IPS-15b (cell line): Measurements from ENCODE around the gene SLC39A8.

Source experiments
- H3K27me3 ChIP-seq: one replicate; pipeline ENCODE4 v1.6.1; 2013; ENCODE audit warnings: low read length; ENCODE audit not compliant: control insufficient read depth, insufficient read depth
- H3K36me3 ChIP-seq: one replicate; pipeline ENCODE4 v1.6.1; 2013; ENCODE audit warnings: low read length; ENCODE audit not compliant: control insufficient read depth, insufficient read depth
- H3K4me1 ChIP-seq: one replicate; pipeline ENCODE4 v1.6.1; 2013; ENCODE audit warnings: mild to moderate bottlenecking, low read length; ENCODE audit not compliant: control insufficient read depth, insufficient read depth
- H3K4me3 ChIP-seq: one replicate; pipeline ENCODE4 v1.5.1; 2013; ENCODE audit warnings: low read depth, low read length
- H3K9ac ChIP-seq: one replicate; pipeline ENCODE4 v1.6.1; 2013; ENCODE audit warnings: low read depth, mild to moderate bottlenecking, low read length
- H3K9me3 ChIP-seq: one replicate; pipeline ENCODE4 v1.6.1; 2013; ENCODE audit warnings: mild to moderate bottlenecking, low read length; ENCODE audit not compliant: control insufficient read depth, insufficient read depth

SLC39A8 gene

DNA sequence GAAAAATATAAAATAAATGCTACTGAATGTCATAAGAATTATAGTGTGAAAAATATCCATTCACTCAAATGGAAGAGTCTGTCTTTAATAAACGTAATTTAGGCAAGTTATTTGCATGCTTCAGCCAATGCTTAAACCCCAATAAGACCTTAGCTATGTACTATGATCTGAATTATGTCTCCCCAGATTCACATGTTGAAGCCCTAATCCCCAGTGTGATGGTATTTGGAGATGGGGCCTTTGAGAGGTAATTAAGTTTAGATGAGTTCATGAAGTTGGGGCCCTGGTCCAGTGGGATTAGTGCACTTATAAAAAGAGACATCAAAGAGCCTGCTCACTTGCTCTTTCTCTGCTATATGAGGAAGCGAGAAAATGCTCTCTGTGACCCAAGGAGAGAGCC, 28.7 kb downstream of the SLC39A8 start:
- no peaks in the 10 kb centered on the region for H3K36me3 ChIP-seq
- no peak overlapping the region for H3K4me3 ChIP-seq
- no peaks in the 10 kb centered on the region for H3K27me3 ChIP-seq
- no peak overlapping the region for H3K9ac ChIP-seq
- H3K4me1 ChIP-seq, result peaks cover 16% of the 10 kb centered on the region
- no peaks in the 10 kb centered on the region for H3K9me3 ChIP-seq

DNA sequence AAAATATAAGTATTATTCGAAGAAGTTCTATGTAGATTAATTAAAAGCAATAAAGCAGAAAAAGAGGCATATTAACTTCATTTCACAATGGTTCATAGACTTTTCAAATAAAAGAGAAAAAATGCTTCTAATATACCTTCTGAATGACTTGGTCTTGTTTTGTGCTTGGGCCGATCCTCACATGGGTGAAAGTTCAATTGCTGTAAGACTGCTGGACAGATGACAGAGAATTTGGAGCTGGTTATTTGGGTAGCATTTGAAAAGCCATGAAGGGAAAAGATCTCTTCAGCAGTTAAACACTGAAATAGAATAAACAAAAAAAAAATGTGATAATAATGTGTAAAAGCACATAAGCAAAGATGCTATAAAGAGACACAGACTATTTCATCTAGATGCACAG, 29.8 kb downstream of the SLC39A8 start:
- H3K9ac ChIP-seq, result no peak overlapping the region
- H3K36me3 ChIP-seq, result no peaks in the 10 kb centered on the region
- H3K9me3 ChIP-seq, result no peaks in the 10 kb centered on the region
- H3K4me3 ChIP-seq, result no peak overlapping the region
- H3K4me1 ChIP-seq, result peaks cover 11% of the 10 kb centered on the region
- H3K27me3 ChIP-seq, result no peaks in the 10 kb centered on the region

DNA sequence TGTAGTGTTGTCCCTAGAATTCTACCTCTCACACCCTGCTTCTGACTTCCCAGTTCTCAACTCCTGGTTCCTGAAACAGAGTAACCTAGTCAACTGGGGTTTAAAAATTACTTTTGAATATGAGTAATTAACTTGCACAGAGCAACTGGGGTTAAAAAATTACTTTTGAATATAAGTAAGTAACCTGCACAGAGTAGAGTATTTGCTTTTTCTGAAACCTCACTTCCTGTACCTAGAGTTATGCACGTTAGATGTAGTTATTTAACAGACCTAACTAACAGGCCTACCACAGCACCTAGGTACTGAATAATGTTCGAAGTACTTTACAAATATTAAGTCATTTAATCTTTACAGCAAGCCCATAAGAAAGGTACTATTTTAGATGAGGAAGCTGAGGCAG, 32.9 kb downstream of the SLC39A8 start:
- Histone ChIP-seq H3K4me3 (no peak overlapping the region), H3K9ac (no peak overlapping the region), H3K27me3 (no peaks in the 10 kb centered on the region), H3K4me1 (no peaks in the 10 kb centered on the region), H3K9me3 (no peaks in the 10 kb centered on the region), H3K36me3 (no peaks in the 10 kb centered on the region)

DNA sequence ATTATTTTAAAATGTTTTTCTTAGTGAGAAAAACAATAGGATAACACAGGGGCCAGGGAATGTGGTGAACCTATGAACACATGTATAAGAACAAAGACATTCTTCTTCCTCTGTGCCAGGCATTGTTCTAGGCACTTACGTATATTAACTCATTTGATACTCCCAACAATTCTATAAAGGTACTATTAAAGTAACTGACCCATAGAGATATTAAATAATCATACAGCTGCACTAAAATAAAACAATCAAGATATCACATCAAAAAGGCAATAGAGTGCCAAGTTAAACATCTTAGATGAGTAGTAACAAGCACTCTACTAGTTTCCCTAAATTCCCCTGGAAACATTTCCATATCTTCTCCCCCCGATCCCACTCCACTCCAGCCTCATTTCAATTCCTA, 33.4 kb downstream of the SLC39A8 start:
- no peak overlapping the region for H3K9ac ChIP-seq
- no peaks in the 10 kb centered on the region for H3K9me3 ChIP-seq
- no peaks in the 10 kb centered on the region for H3K4me1 ChIP-seq
- no peak overlapping the region for H3K4me3 ChIP-seq
- H3K36me3 ChIP-seq, result no peaks in the 10 kb centered on the region
- no peaks in the 10 kb centered on the region for H3K27me3 ChIP-seq

DNA sequence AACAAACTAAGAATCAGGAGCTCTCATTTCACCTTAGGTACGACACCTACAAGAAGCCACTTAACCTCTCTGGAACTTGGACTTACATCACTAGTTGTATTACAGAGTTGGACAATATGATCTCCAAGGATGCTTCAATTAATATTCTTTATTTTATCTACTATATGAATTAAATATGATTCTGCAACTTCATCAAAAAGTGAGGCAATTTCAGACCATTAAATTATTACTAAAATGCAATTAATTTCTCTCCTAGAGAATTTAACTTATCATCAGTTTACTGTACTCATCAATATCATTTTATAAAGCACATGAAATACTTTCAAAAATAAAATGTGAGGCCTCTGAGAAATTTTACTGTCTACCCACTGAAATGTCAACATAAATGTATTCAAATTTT, 33.9 kb downstream of the SLC39A8 start:
- Histone ChIP-seq H3K36me3 (no peaks in the 10 kb centered on the region), H3K4me1 (no peaks in the 10 kb centered on the region), H3K27me3 (no peaks in the 10 kb centered on the region), H3K9me3 (no peaks in the 10 kb centered on the region), H3K4me3 (no peak overlapping the region), H3K9ac (no peak overlapping the region)

DNA sequence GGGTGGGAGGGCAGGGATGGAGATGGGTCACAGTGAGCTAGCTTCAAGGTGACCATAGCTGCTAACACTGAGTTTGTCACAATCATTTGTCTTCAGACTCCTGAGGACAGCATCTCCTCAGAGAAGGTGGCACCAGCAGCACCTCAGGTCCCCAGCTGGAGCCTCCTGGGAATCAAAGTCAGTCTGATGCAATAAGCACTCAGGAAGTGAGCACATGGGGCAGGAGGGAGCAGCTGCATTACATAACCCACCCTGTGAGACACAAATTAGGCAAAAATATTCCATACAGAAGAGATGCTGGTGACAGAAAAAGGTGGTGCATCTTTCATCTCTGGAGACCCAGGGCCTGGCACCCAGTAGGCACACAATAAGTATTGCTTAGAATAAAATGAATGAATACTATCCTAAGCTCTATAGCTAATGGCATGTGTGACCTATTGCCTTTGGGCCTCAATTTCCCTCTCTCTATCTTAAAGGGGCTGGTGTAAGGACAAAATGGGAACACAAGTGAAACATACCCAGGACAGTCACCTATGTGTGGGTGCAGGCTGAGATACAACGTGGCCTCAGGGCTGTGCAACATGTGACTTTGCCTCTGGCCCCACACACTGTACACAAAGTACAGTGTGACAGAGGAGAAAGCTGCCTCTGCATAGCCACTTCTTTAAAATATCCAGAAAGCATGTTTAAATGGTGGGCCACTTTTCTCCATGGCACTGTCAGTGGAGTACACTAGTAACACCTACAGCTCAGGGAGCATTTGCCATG, 37.1 kb downstream of the SLC39A8 start:
- Histone ChIP-seq H3K4me1 (no peaks in the 10 kb centered on the region), H3K27me3 (no peaks in the 10 kb centered on the region), H3K9ac (no peak overlapping the region), H3K4me3 (no peak overlapping the region), H3K36me3 (no peaks in the 10 kb centered on the region), H3K9me3 (no peaks in the 10 kb centered on the region)

DNA sequence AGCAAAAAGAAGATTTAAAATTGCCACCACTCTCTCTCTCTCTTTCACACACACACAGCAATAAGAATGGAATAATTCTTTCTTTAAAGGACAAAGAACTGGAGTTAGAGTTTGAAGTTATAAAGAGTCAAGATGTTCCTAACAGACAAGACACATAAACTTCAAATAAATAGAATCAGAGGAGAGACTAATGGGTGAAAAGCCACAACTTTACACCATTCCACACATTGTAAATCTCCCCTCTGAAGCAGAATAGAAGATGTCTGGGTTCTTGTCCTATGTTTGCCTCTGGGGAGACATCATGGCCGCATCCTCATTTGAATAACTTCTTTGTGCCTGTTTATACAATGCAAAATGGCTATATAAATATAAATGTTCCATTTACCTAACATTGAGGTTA, 39.6 kb downstream of the SLC39A8 start:
- Histone ChIP-seq H3K4me3 (no peak overlapping the region), H3K36me3 (no peaks in the 10 kb centered on the region), H3K9ac (no peak overlapping the region), H3K27me3 (no peaks in the 10 kb centered on the region), H3K4me1 (no peaks in the 10 kb centered on the region), H3K9me3 (no peaks in the 10 kb centered on the region)

DNA sequence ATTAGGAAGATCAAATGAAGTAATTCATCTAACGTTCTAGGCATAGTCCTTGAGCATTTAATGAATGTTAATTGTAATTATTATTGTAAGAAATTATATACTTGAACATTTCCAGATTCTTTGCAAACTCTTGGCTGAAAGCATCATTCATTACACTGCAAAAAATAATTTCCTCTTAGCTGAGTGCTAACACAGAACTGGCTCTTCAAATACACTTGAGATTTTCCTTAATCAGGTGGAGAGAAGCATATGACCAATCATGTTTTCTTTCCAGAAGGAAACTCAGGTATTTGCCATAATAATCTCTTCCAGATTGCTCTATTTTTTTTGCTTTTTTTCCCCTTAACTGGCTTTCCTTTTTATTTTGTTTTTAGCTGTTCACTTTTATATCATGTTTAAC, 42.5 kb downstream of the SLC39A8 start:
- H3K9me3 ChIP-seq, result no peaks in the 10 kb centered on the region

DNA sequence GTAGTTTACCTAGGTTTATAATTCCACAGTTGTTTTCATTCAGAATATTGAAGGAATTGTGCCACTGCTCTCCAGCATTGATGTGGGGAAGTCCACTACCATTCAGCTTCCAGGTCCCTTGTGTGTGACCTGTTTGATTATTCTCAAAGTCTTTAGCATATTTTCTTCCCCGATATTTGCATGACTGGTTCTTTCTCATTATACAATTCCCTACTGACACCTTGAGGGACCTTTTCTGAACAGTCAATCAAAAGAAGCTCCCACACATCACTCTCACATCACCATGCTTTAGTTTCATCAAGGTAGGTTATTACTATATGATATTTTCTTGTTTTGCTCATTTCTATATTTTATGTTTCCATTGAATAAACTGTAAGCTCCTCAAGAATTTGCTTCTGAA, 44.1 kb downstream of the SLC39A8 start:
- H3K36me3 ChIP-seq, result no peaks in the 10 kb centered on the region
- H3K4me3 ChIP-seq, result no peak overlapping the region
- H3K27me3 ChIP-seq, result no peaks in the 10 kb centered on the region
- H3K4me1 ChIP-seq, result peaks cover 8% of the 10 kb centered on the region
- no peak overlapping the region for H3K9ac ChIP-seq
- no peaks in the 10 kb centered on the region for H3K9me3 ChIP-seq

More for the DNA sequence above, 42.5 kb downstream of the SLC39A8 start:
- H3K27me3 ChIP-seq, result no peaks in the 10 kb centered on the region
- no peak overlapping the region for H3K9ac ChIP-seq
- H3K4me3 ChIP-seq, result no peak overlapping the region
- peaks cover 3% of the 10 kb centered on the region for H3K4me1 ChIP-seq
- no peaks in the 10 kb centered on the region for H3K36me3 ChIP-seq

DNA sequence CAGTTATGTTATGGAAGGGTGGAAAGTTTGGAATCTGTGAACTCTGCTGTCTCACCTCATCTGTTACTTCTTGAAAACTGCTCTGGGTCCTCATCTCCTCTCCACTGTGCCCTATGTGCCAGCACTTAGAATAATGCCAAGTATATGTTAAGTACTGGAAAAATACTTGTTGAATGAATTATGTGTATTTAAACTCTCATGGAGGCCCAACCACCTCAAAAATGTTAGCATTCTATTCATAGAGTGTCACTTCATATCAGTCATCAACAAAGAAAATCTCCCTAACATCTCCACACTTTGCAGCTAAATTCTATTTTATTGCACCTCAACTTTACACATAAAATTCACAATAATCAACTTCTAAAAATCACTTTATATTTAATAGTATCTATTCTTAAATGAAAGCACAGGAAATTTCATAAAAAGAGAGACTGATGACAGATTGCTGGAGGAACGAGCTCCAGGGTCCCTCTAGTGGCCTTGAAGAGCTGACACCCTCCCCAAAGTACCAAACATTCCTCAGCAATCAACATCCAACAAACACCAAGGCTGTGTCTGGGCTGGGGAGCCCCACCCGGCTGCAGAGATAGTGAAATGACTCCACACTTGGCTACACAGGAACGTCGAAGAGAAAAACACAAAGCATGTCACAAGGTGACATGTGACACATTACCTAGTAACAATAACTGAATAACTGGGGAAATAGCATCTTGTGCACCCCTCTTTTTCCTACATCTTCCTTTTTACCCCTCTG, 45.8 kb downstream of the SLC39A8 start:
- Histone ChIP-seq H3K9me3 (no peaks in the 10 kb centered on the region), H3K4me1 (peaks cover 8% of the 10 kb centered on the region), H3K36me3 (no peaks in the 10 kb centered on the region), H3K4me3 (no peak overlapping the region), H3K9ac (no peak overlapping the region), H3K27me3 (no peaks in the 10 kb centered on the region)

DNA sequence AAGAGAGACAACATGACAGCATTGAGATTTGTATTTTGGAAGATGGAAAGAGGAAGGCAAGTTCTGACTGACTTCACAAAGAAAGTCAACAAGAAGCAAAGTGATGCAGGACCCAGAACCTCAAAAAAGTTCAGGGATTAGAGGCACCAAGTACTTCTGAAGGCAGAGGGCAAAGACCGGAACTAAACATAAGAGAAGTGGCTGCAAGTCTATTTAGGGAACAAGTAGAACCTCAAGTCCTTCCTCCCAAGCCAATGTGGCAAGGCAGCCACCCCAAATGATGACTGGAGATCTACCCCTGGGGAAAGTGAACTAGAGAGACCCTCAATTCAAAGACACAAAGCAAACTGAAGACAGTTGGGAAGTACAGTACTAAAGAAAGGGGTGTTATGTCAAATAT, 46.6 kb downstream of the SLC39A8 start:
- Histone ChIP-seq H3K4me3 (no peak overlapping the region), H3K9me3 (no peaks in the 10 kb centered on the region), H3K36me3 (no peaks in the 10 kb centered on the region), H3K4me1 (peaks cover 8% of the 10 kb centered on the region), H3K9ac (no peak overlapping the region), H3K27me3 (no peaks in the 10 kb centered on the region)
